GM13977 (cell line): ENCODE measurements around the gene CYTH3.

Experiments
- DNase-seq: peaks from one replicate; pipeline ENCODE4 v3.0.0; 2012; ENCODE audit warnings: low spot score
- CTCF ChIP-seq: IDR thresholded peaks from 2 replicates; pipeline ENCODE4 v1.5.1; 2012; ENCODE audit warnings: mild to moderate bottlenecking, control low read depth; ENCODE audit not compliant: insufficient read depth; ENCODE audit errors: extremely low read depth, missing control alignments
- in situ Hi-C: fragments of 300-500 bp; cut with MboI; formaldehyde crosslinking; loops from one replicate; pipeline ENCODE4 v1.12.0; 2022; ENCODE audit warnings: low sequenced_read_pairs, low pct_unique_long_range_greater_than_20kb, mixed read lengths, inconsistent platforms; ENCODE audit not compliant: unreplicated experiment

The CYTH3 gene

GRCh38 chr7:6147627-6148026 is 124.8 kb downstream of the CYTH3 start:
- no peak for DNase-seq

DNA sequence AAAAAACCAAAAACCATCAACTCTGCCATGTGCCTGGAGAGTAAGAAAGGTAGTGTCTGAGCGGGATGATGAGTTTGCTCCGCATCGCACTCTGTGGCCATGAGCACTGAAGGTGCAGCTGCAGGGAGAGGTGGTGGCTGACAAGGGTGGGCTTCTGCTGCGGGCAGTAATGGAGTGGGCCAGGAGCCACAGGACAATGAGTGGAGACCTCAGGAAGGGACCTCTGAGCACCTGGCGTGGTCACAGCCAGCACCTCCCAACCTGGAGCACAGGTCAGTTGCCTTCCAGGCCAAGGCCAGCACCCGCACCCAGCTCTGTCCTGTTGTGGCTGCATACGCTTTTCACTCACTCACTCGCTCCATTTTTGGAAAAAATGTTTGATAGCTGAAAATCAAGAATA is 125.8 kb downstream of the CYTH3 start:
- no peak for DNase-seq
- no peak for TF ChIP-seq CTCF
- in situ Hi-C loops: no loop called here

More at GRCh38 chr7:6147627-6148026, 124.8 kb downstream of the CYTH3 start:
- in situ Hi-C loops: no loop called here
- TF ChIP-seq CTCF: no peak

- no peak for TF ChIP-seq CTCF
- in situ Hi-C loops: no loop called here
- DNase-seq: no peak
These were observed 128.4 kb downstream of the CYTH3 start for GRCh38 chr7:6143997-6144396.

DNA sequence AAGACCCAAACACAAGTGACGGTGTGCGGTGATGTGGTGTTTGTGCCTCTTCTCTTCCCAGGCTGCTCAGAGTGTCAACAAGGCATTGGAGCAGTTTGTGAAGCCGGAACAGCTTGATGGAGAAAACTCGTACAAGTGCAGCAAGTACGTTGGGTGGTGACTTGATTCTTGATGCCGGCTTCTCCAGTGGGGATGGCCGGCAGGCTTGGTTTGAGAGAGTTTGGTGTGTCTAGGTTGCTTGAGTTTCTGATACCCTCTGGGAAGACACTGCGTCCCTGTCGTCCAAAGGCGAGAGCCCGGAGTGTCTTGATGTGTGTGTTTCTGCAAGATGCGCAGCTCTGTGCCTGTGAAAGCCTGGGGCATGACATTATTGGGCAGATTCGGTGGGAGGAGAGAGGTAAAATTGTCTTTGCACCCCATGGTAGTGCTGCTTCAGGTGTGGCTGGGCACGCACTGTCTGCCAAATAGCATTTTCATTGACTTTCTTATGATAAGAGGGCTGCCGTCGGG is 129.5 kb downstream of the CYTH3 start:
- DNase-seq: no peak
- no peak for TF ChIP-seq CTCF
- in situ Hi-C loops: no loop called here

DNA sequence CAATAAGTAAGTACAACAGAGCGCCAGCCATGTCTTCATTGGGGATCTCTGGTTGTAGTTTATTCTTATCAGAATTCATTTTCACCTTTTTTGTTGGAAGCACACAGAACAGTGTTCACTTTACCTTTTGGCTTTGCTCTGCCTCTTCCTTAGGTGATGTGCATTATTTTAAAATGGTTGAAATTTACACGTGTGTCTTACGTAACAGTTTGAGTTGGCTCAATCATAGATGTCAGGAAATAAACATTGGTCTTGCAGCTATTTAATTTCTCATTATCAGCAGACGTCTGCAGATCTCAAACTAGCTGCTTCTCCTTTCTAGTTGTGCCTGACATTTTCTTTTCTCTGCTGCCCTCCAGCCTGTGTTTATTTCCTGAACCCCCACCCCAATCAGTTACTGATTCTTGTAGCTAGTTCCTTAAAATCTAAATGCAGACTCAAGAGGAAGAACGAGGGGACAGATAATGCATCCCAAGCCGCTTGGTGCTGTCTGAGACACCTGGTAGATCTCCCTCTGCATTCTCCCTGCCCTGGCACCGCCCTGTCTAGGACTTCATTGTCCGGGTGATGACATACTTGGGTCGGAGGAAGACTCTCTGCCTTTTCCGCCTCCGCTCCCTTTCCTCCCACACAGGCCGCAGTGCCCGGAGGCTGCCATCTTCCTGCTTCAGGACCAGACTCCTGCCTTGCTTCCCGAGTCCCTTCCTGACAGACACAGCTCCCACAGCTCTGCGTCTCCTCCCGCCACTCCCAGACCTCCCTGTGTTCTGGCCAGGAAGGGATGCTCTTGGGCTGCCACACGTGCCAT is 133.0 kb downstream of the CYTH3 start:
- no peak for DNase-seq
- no peak for TF ChIP-seq CTCF
- in situ Hi-C loops: no loop called here

DNA sequence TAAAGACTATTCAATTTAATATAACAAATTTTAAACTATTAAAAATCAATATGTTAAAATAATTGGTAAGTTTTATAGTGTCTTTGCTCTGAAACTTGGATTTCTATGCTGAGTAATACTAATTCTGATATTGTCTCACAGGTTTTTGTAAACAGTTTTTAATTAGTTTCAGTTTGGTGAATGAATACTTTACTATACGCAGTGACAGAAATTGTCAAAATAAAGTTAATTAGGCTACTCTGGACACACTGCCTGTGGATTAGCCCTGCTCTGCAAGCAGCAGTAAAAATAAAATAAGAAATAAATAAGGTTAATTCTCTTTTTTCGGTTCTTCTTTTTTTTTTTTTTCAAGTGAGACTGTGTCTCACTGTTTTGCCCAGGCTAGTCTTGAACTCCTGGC is 135.9 kb downstream of the CYTH3 start:
- DNase-seq: no peak
- in situ Hi-C loops: no loop called here
- TF ChIP-seq CTCF: no peak
